K562 (cell line): ENCODE results near the gene COASY. TPM values are rescaled to one million over a fixed set of nuclear protein-coding genes. Genes with fewer than 3 reads are reported as not detected.

Experiments
- BCOR ChIP-seq: fragments of 450-650 bp; IDR thresholded peaks from 2 replicates; pipeline ENCODE4 v1.6.1; 2016
- CBFA2T3 ChIP-seq: fragments of 450-650 bp; IDR thresholded peaks from 2 replicates; pipeline ENCODE4 v1.6.1; 2017
- DMBX1 ChIP-seq: fragments of 250-450 bp; sonication (Bioruptor Pico); IDR thresholded peaks from 2 replicates; pipeline ENCODE4 v1.8.0; 2022; ENCODE audit warnings: inconsistent platforms, mild to moderate bottlenecking, moderate library complexity, borderline replicate concordance
- GABPB1 ChIP-seq: sonication (generic); formaldehyde crosslinking; IDR thresholded peaks from 2 replicates; pipeline ENCODE4 v1.8.0; 2022; ENCODE audit warnings: mild to moderate bottlenecking, missing genetic modification reagents
- JUND ChIP-seq, 2 experiments: IDR thresholded peaks; 2 replicates in 1 of 2; 3 replicates in 1 of 2; pipeline ENCODE4 v1.6.1; 2011; ENCODE audit warnings: borderline replicate concordance in 2 of 2, low read depth in 2 of 2, low read length in 2 of 2, improper control_type of control experiment in 1 of 2, missing biosample characterization in 1 of 2, missing genetic modification characterization in 1 of 2, missing genetic modification reagents in 1 of 2
- OTX1 ChIP-seq: fragments of 450-650 bp; formaldehyde crosslinking; IDR thresholded peaks from 2 replicates; pipeline ENCODE4 v1.4.0; 2022; ENCODE audit warnings: mild to moderate bottlenecking
- POLR2A ChIP-seq: fragments of 450-650 bp; conservative IDR thresholded peaks from 2 replicates; pipeline ENCODE4 v1.6.1; 2016
- POLR2AphosphoS2 ChIP-seq: IDR thresholded peaks from 2 replicates; pipeline ENCODE4 v1.6.1; 2012; ENCODE audit warnings: low read length, improper control_type of control experiment
- ZNF311 ChIP-seq: fragments of 250-450 bp; sonication (Bioruptor Pico); IDR thresholded peaks from 2 replicates; pipeline ENCODE4 v1.4.0; 2020; ENCODE audit warnings: mild to moderate bottlenecking, moderate library complexity
- polyA plus RNA-seq, 8 experiments: library from polyadenylated mRNA; depleted of rRNA in 4 of 8; stranded (reverse) in 5 of 8; unstranded in 3 of 8; fragments of >200 nt; fragmentation: Nextera tagmentation in 2 of 8; fragmentation: Illumina TruSeq in 1 of 8; extraction: Ambion mirVana in 2 of 8; extraction: Trizol in 1 of 8; gene quantifications; 2 replicates each; pipeline versions ENCODE4 v1.2.1 to v1.2.3, GENCODE V29; 2011 to 2014; ENCODE audit warnings: inconsistent platforms in 1 of 8, missing spikeins in 1 of 8
- total RNA-seq, 7 experiments: library from RNA; depleted of rRNA in 6 of 7; stranded (reverse); fragments of >200 nt in 6 of 7; fragmentation: Illumina TruSeq in 2 of 7; extraction: Trizol in 2 of 7; gene quantifications; 2 replicates each; pipeline versions ENCODE4 v1.2.1 to v1.2.3, GENCODE V29; 2011 to 2021; ENCODE audit warnings: low replicate concordance in 1 of 7
- TF ChIP-seq, protein P1 (sequence below): fragments of 450-650 bp; formaldehyde crosslinking; IDR thresholded peaks from 2 replicates; pipeline ENCODE4 v1.4.0; 2022; ENCODE audit warnings: mild to moderate bottlenecking, moderate library complexity

The COASY gene
- total and polyA plus RNA-seq, 9 of the 15 experiments (the other 6 are each of a cell fraction or from before 2014, with no cell fraction given), result 25.4 to 175 (median 62.3) TPM

DNA sequence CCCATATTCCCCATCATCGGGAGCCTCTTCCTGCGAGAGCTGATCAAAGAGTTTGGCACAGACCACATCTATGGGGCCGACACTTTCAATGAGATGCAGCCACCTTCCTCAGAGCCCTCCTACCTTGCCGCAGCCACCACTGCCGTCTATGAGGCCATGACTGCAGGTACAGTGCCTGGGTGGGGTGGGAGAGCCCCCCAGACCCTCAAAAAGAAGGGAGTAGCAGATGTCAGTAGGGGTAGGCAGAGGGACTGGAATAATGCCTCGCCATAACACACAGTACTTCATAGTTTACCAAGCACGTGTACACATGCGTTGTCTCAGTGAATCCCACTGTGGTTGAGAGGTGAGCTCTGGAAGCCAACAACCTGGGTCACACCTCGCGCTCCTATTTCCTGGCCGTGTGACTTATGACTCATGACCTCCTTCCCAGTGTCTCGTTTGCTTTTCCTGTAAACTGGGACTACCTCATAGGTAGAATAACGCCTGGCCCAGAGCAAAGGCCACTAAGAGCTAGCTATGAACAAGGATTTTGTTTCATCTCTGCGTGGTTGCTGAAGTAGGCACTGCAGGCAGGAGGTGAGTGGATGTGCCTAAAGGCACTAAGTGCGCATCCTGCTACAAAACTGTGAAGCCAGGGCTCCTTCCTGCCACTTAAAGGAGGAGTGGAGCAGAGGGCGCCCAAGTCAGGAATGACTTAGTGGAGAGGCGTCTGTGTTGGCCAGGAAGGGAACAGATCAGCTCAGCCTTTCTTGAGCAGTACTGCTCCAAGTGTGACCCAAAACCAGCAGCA lies 20.7 kb upstream of the COASY start (continued):
- TF ChIP-seq POLR2AphosphoS2, result no peak
- TF ChIP-seq JUND (IDR thresholded peaks at IDR 0.05; ENCODE audit: borderline replicate concordance, low read depth, low read length), result peak; percentile 67; the same call in 1 of the 2 replicates
- no peak for TF ChIP-seq JUND (tag; IDR thresholded peaks at IDR 0.05; ENCODE audit: borderline replicate concordance, low read depth, low read length)
- TF ChIP-seq OTX1, result no peak
- TF ChIP-seq, protein P1, sequence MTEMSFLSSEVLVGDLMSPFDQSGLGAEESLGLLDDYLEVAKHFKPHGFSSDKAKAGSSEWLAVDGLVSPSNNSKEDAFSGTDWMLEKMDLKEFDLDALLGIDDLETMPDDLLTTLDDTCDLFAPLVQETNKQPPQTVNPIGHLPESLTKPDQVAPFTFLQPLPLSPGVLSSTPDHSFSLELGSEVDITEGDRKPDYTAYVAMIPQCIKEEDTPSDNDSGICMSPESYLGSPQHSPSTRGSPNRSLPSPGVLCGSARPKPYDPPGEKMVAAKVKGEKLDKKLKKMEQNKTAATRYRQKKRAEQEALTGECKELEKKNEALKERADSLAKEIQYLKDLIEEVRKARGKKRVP, result no peak
- TF ChIP-seq GABPB1 (CRISPR knock-in tag), result no peak
- TF ChIP-seq POLR2A, result no peak
- no peak for TF ChIP-seq ZNF311
- TF ChIP-seq DMBX1, result peak; percentile 33; the same call in 1 of the 2 replicates
- TF ChIP-seq CBFA2T3, result no peak
- no peak for TF ChIP-seq BCOR
